Uterus (tissue), 4 donors: ENCODE data around the gene PIP5K1C. TPM values are rescaled to one million over a fixed set of nuclear protein-coding genes. Genes with fewer than 3 reads are reported as not detected.
A peak's percentile ranks its signal among the peaks of the same experiment; 100 is the strongest.

Experiments
- DNase-seq, 2 donors: peaks; one replicate each; pipeline ENCODE4 v3.0.0-alpha.2; 2019 to 2020
- H3K27ac ChIP-seq, 2 donors: fragments of 200-600 bp; sonication (generic); 1 replicate in 1 of 2; 2 replicates in 1 of 2; pipeline ENCODE4 v1.5.1; 2016 to 2018
- H3K27me3 ChIP-seq, 2 donors: fragments of 200-600 bp; sonication (generic); one replicate each; pipeline ENCODE4 v1.5.1; 2018 to 2019; ENCODE audit warnings: control low read depth in 1 of 2
- H3K36me3 ChIP-seq, 2 donors: fragments of 200-600 bp; sonication (generic); one replicate each; pipeline ENCODE4 v1.5.1; 2019; ENCODE audit warnings: control low read depth in 1 of 2
- H3K4me1 ChIP-seq, 2 donors: fragments of 200-600 bp; sonication (generic); one replicate each; pipeline ENCODE4 v1.5.1; 2018 to 2019; ENCODE audit warnings: control low read depth in 1 of 2
- H3K4me3 ChIP-seq, 2 donors: fragments of 200-600 bp; sonication (generic); 1 replicate in 1 of 2; 2 replicates in 1 of 2; pipeline ENCODE4 v1.5.1; 2018 to 2019; ENCODE audit warnings: mild to moderate bottlenecking in 1 of 2
- H3K9me3 ChIP-seq, 2 donors: fragments of 200-600 bp; sonication (generic); one replicate each; pipeline ENCODE4 v1.5.1; 2019; ENCODE audit warnings: control low read depth in 1 of 2
- CTCF ChIP-seq, 4 experiments: fragments of 200-600 bp in 2 of 4; fragments of 450-650 bp in 2 of 4; sonication (generic) in 2 of 4; IDR thresholded peaks; one replicate each; pipeline ENCODE4 v1.5.1; 2016 to 2019; ENCODE audit warnings: antibody characterized with exemption in 4 of 4, mild to moderate bottlenecking in 2 of 4, moderate library complexity in 1 of 4
- POLR2A ChIP-seq, 2 donors: fragments of 450-650 bp; IDR thresholded peaks; one replicate each; pipeline ENCODE4 v1.6.1; 2016; ENCODE audit warnings: antibody characterized with exemption in 2 of 2, mild to moderate bottlenecking in 1 of 2, moderate library complexity in 1 of 2
- intact Hi-C: fragments of 100-400 bp; cut with DNase I; formaldehyde crosslinking; loops from one replicate; pipeline ENCODE4 v1.15.1; 2023; ENCODE audit warnings: low total_unique reads
- total RNA-seq, 4 donors: library from RNA; depleted of rRNA in 3 of 4; stranded (reverse); fragments of >200 nt in 3 of 4; gene quantifications; one replicate each; pipeline versions ENCODE4 v1.1.0 to v1.2.4, GENCODE V29; 2014 to 2023
- donor health status: DM: yes; HTN: yes; CAD: no.

PIP5K1C gene
- total RNA-seq, 4 donors from 2014 or later: 6.2 to 77.5 (median 33.2) TPM

DNA sequence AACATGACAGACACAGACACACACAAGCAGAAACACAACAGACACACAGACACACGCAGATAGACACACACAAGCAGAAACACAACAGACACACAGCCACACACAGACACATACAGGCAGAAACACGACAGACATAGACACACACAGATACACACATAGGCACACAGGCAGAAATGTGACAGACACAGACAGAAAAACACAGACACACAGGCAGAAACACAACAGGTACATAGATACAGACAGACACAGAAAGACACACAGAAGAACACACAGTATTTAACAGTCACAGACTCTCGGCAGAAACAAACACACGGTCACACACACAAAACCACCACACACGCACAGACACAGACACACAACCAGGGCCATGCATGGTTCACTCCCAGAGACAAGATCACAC lies 94.5 kb downstream of the PIP5K1C start:
- Histone ChIP-seq H3K27me3 (no peaks in the 10 kb centered on the region), H3K9me3 (no peaks in the 10 kb centered on the region), H3K4me3 (peak overlapping the region; percentile 37 to 42), H3K4me1 (peaks cover 0 to 14% of the 10 kb centered on the region in 2 donors), H3K36me3 (no peaks in the 10 kb centered on the region), H3K27ac (peak overlapping the region in 1 of 2 donors; percentile 82)
- intact Hi-C loops: no loop called here
- no peak for DNase-seq
- TF ChIP-seq POLR2A (IDR thresholded peaks at IDR 0.05): no peak
- no peak for TF ChIP-seq CTCF (IDR thresholded peaks at IDR 0.05)

- Histone ChIP-seq H3K27ac (no peak overlapping the region), H3K27me3 (no peaks in the 10 kb centered on the region), H3K4me3 (no peak overlapping the region), H3K36me3 (no peaks in the 10 kb centered on the region), H3K4me1 (peaks cover 0 to 14% of the 10 kb centered on the region in 2 donors), H3K9me3 (no peaks in the 10 kb centered on the region)
- DNase-seq: no peak
- TF ChIP-seq POLR2A (IDR thresholded peaks at IDR 0.05): no peak
- no peak for TF ChIP-seq CTCF (IDR thresholded peaks at IDR 0.05)
- intact Hi-C loops: no loop called here
Measured at GRCh38 chr19:3605361-3605760, 94.9 kb downstream of the PIP5K1C start.

GRCh38 chr19:3604987-3605343 lies 95.3 kb downstream of the PIP5K1C start:
- intact Hi-C loops: no loop called here

GRCh38 chr19:3604227-3604986 lies 95.9 kb downstream of the PIP5K1C start:
- H3K4me3 ChIP-seq: no peak overlapping the region
- intact Hi-C loops: no loop called here
- no peak for DNase-seq
- no peaks in the 10 kb centered on the region for H3K27me3 ChIP-seq
- TF ChIP-seq CTCF (IDR thresholded peaks at IDR 0.05) (no peak), POLR2A (IDR thresholded peaks at IDR 0.05) (no peak)
- no peaks in the 10 kb centered on the region for H3K36me3 ChIP-seq
- peaks cover 0 to 14% of the 10 kb centered on the region in 2 donors for H3K4me1 ChIP-seq
- peak overlapping the region in 1 of 2 donors; percentile 26 for H3K27ac ChIP-seq
- no peaks in the 10 kb centered on the region for H3K9me3 ChIP-seq

More at GRCh38 chr19:3604987-3605343, 95.3 kb downstream of the PIP5K1C start:
- no peak for DNase-seq
- no peaks in the 10 kb centered on the region for H3K27me3 ChIP-seq
- TF ChIP-seq POLR2A (IDR thresholded peaks at IDR 0.05): no peak
- TF ChIP-seq CTCF (IDR thresholded peaks at IDR 0.05): no peak
- H3K36me3 ChIP-seq: no peaks in the 10 kb centered on the region
- H3K4me3 ChIP-seq: no peak overlapping the region
- H3K4me1 ChIP-seq: peaks cover 0 to 14% of the 10 kb centered on the region in 2 donors
- no peaks in the 10 kb centered on the region for H3K9me3 ChIP-seq
- no peak overlapping the region for H3K27ac ChIP-seq

- Histone ChIP-seq H3K27ac (peak overlapping the region; percentile 23 to 26), H3K4me3 (no peak overlapping the region), H3K4me1 (peaks cover 0 to 14% of the 10 kb centered on the region in 2 donors), H3K36me3 (no peaks in the 10 kb centered on the region), H3K27me3 (no peaks in the 10 kb centered on the region), H3K9me3 (no peaks in the 10 kb centered on the region)
- TF ChIP-seq CTCF (IDR thresholded peaks at IDR 0.05) (no peak), POLR2A (IDR thresholded peaks at IDR 0.05) (no peak)
- intact Hi-C loops: no loop called here
- peak in 1 of 2 donors; percentile 55 for DNase-seq
Measured at GRCh38 chr19:3603121-3603811, 97.0 kb downstream of the PIP5K1C start.
